HepG2 (cell line): ENCODE data around the gene TRAPPC12. TPM values are rescaled to one million over a fixed set of nuclear protein-coding genes. Genes with fewer than 3 reads are reported as not detected.

Experiments
- EHMT2 ChIP-seq: fragments of 200-600 bp; sonication (generic); IDR thresholded peaks from 2 replicates; pipeline ENCODE4 v1.7.0; 2017; ENCODE audit warnings: antibody characterized with exemption, low read depth, low read length, borderline replicate concordance
- ERF ChIP-seq: IDR thresholded peaks from 2 replicates; pipeline ENCODE4 v1.6.1; 2018; ENCODE audit warnings: missing biosample characterization, missing genetic modification reagents
- ETV5 ChIP-seq: IDR thresholded peaks from 2 replicates; pipeline ENCODE4 v1.6.1; 2018; ENCODE audit warnings: missing biosample characterization, missing genetic modification reagents, inconsistent platforms, borderline replicate concordance
- HIC2 ChIP-seq: sonication (generic); formaldehyde crosslinking; IDR thresholded peaks from 2 replicates; pipeline ENCODE4 v1.9.0; 2022; ENCODE audit warnings: low read depth, missing genetic modification reagents
- HNRNPUL1 ChIP-seq: fragments of 200-400 bp; formaldehyde crosslinking; IDR thresholded peaks from 2 replicates; pipeline ENCODE4 v1.6.1; 2017; ENCODE audit warnings: low read depth, mild to moderate bottlenecking, low read length, moderate library complexity
- KMT2B ChIP-seq: IDR thresholded peaks from 2 replicates; pipeline ENCODE4 v1.6.1; 2016; ENCODE audit warnings: missing genetic modification reagents, missing compliant biosample characterization
- NCOA5 ChIP-seq: sonication (generic); formaldehyde crosslinking; IDR thresholded peaks from 2 replicates; pipeline ENCODE4 v1.4.0; 2020; ENCODE audit warnings: missing genetic modification reagents
- NCOR1 ChIP-seq: fragments of 200-600 bp; sonication (generic); IDR thresholded peaks from 2 replicates; pipeline ENCODE4 v1.7.0; 2017; ENCODE audit warnings: antibody characterized with exemption, low read length, borderline replicate concordance
- NR0B2 ChIP-seq: sonication (generic); formaldehyde crosslinking; IDR thresholded peaks from 2 replicates; pipeline ENCODE4 v1.4.0; 2020; ENCODE audit warnings: mild to moderate bottlenecking, missing genetic modification reagents
- POLR2G ChIP-seq: fragments of 200-400 bp; formaldehyde crosslinking; IDR thresholded peaks from 2 replicates; pipeline ENCODE4 v1.6.1; 2018; ENCODE audit warnings: mild to moderate bottlenecking, low read depth, low read length, moderate library complexity
- SMYD3 ChIP-seq: sonication (generic); formaldehyde crosslinking; IDR thresholded peaks from 2 replicates; pipeline ENCODE4 v1.8.1; 2023; ENCODE audit warnings: mild to moderate bottlenecking, missing genetic modification reagents
- SRSF1 ChIP-seq: fragments of 200-400 bp; formaldehyde crosslinking; optimal IDR thresholded peaks from 2 replicates; pipeline ENCODE3; 2017; ENCODE audit warnings: mild to moderate bottlenecking, low read depth, low read length, moderate library complexity
- TRIM22 ChIP-seq: fragments of 450-650 bp; IDR thresholded peaks from 2 replicates; pipeline ENCODE4 v1.6.1; 2017
- ZFP1 ChIP-seq: IDR thresholded peaks from 2 replicates; pipeline ENCODE4 v1.6.1; 2016
- ZFP36L2 ChIP-seq: sonication (generic); formaldehyde crosslinking; IDR thresholded peaks from 2 replicates; pipeline ENCODE4 v1.4.0; 2020; ENCODE audit warnings: missing genetic modification reagents
- ZFP41 ChIP-seq: sonication (generic); formaldehyde crosslinking; IDR thresholded peaks from 2 replicates; pipeline ENCODE4 v1.4.0; 2020; ENCODE audit warnings: mild to moderate bottlenecking, missing genetic modification reagents, borderline replicate concordance
- ZNF230 ChIP-seq: sonication (generic); formaldehyde crosslinking; IDR thresholded peaks from 2 replicates; pipeline ENCODE4 v1.4.0; 2020; ENCODE audit warnings: mild to moderate bottlenecking, missing genetic modification reagents
- ZNF281 ChIP-seq: sonication (generic); formaldehyde crosslinking; IDR thresholded peaks from 2 replicates; pipeline ENCODE4 v1.4.0; 2020; ENCODE audit warnings: missing genetic modification reagents, borderline replicate concordance
- ZNF343 ChIP-seq: sonication (generic); formaldehyde crosslinking; IDR thresholded peaks from 2 replicates; pipeline ENCODE4 v1.4.0; 2020; ENCODE audit warnings: mild to moderate bottlenecking, missing genetic modification reagents
- ZNF510 ChIP-seq: sonication (generic); formaldehyde crosslinking; IDR thresholded peaks from 2 replicates; pipeline ENCODE4 v1.4.0; 2020; ENCODE audit warnings: low read depth, mild to moderate bottlenecking, missing genetic modification reagents
- ZNF605 ChIP-seq: sonication (generic); formaldehyde crosslinking; IDR thresholded peaks from 2 replicates; pipeline ENCODE4 v1.8.0; 2022; ENCODE audit warnings: mild to moderate bottlenecking, missing genetic modification reagents
- ZNF710 ChIP-seq: sonication (generic); formaldehyde crosslinking; IDR thresholded peaks from 2 replicates; pipeline ENCODE4 v1.5.0; 2020; ENCODE audit warnings: mild to moderate bottlenecking, missing genetic modification reagents, borderline replicate concordance
- polyA plus RNA-seq, 8 experiments: library from polyadenylated mRNA; depleted of rRNA in 3 of 8; stranded (reverse) in 7 of 8; unstranded in 1 of 8; fragments of >200 nt; fragmentation: Illumina TruSeq in 4 of 8; extraction: Trizol in 4 of 8; gene quantifications; 2 replicates each; pipeline versions ENCODE4 v1.2.1 to v1.2.3, GENCODE V29; 2011 to 2016; ENCODE audit warnings: low read depth in 4 of 8, missing spikeins in 1 of 8, mixed read lengths in 1 of 8; ENCODE audit not compliant: insufficient read depth in 1 of 8
- total RNA-seq, 5 experiments: library from RNA; depleted of rRNA; stranded (reverse); fragments of >200 nt; fragmentation: Illumina TruSeq; extraction: Trizol; gene quantifications; 2 replicates each; pipeline ENCODE4 v1.2.3, GENCODE V29; 2016; ENCODE audit warnings: low read depth in 1 of 5

The TRAPPC12 gene
- total and polyA plus RNA-seq, 2 of the 13 experiments (the other 11 are each of a cell fraction or from before 2014, with no cell fraction given), result 46.4 to 97.7 TPM

GRCh38 chr2:3368261-3368722 is 11.2 kb upstream of the TRAPPC12 start (continued):
- TF ChIP-seq ERF (peak; percentile 74; the same call in 1 of the 2 replicates), POLR2G (no peak), SRSF1 (no peak), KMT2B (CRISPR knock-in tag) (peak; percentile 66), TRIM22 (no peak), ZFP36L2 (CRISPR knock-in tag) (no peak), ZNF710 (no peak), HIC2 (CRISPR knock-in tag) (peak; percentile 75), NCOR1 (no peak; the same call in 1 of the 2 replicates), SMYD3 (CRISPR knock-in tag) (0 out of 2 replicates have a peak, but pooled peaks have one; percentile 8), HNRNPUL1 (no peak), ZNF510 (peak; percentile 88; the same call in 1 of the 2 replicates), ZNF605 (CRISPR knock-in tag) (peak; percentile 69; the same call in 1 of the 2 replicates), ZNF281 (CRISPR knock-in tag) (no peak), NR0B2 (CRISPR knock-in tag) (0 out of 2 replicates have a peak, but pooled peaks have one; percentile 43), ETV5 (CRISPR knock-in tag) (0 out of 2 replicates have a peak, but pooled peaks have one; percentile 24), ZFP41 (CRISPR knock-in tag) (0 out of 2 replicates have a peak, but pooled peaks have one; percentile 44), NCOA5 (no peak), EHMT2 (peak; percentile 32; the same call in 1 of the 2 replicates), ZNF343 (0 out of 2 replicates have a peak, but pooled peaks have one; percentile 45), ZNF230 (no peak), ZFP1 (CRISPR knock-in tag) (peak; percentile 50; the same call in 1 of the 2 replicates)
